GM21360 (cell line): ENCODE results near the gene C2CD2.
"Not testable (repeated sequence)": the region's sequence is repeated elsewhere in the genome, so short reads cannot be mapped to it uniquely, and the experiment has no call there.

Experiments
- ATAC-seq: cut with Tn5 transposase; IDR thresholded peaks from one replicate; pipeline ENCODE4 v1.9.1; 2021; ENCODE audit warnings: mild to moderate bottlenecking, moderate library complexity; ENCODE audit not compliant: unreplicated experiment

Gene C2CD2

DNA sequence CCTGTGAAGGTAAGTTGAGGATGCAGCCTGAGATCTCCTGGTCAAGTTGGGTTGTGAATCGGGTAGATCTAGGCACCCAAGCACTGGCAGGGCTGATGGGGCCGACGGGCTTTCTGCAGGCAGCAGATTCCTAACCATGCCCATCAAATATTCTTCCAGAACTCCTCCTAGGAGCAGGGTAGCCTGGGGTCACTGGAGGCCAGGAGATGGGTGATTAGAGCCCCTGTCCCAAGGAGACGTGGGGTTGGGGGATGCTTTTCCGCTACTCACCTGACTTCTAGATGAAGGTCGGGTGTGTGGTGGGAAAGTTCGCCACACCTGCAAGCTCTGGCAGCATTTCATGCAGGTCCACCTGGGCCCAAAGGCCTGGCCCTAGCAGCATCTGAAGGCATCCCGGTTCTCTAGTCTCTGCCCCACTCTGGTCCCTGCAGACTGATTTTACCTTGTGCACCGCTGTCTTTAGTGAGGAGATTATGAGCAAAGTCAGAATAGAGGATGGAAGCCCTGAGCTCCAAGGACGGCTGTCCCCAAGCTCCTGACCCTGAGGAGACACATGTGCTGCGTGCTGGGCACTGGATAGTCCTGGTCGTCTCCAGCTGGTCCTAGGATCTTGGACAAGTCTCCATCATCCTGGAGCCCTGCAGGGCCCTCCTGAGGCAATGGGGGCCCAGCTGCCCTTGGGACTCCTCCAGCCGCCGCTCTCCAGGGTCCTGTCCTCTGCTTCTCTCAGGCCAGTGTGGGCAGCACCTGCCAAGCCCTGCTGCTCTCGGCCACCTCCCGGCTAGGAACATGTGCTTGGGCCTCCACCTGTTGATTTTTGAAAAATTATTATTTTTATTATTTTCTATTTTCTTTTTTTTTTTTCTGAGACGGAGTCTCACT is 21.8 kb upstream of the C2CD2 start:
- no peak for ATAC-seq

GRCh38 chr21:41974752-41975053 is 20.9 kb upstream of the C2CD2 start:
- no peak for ATAC-seq

DNA sequence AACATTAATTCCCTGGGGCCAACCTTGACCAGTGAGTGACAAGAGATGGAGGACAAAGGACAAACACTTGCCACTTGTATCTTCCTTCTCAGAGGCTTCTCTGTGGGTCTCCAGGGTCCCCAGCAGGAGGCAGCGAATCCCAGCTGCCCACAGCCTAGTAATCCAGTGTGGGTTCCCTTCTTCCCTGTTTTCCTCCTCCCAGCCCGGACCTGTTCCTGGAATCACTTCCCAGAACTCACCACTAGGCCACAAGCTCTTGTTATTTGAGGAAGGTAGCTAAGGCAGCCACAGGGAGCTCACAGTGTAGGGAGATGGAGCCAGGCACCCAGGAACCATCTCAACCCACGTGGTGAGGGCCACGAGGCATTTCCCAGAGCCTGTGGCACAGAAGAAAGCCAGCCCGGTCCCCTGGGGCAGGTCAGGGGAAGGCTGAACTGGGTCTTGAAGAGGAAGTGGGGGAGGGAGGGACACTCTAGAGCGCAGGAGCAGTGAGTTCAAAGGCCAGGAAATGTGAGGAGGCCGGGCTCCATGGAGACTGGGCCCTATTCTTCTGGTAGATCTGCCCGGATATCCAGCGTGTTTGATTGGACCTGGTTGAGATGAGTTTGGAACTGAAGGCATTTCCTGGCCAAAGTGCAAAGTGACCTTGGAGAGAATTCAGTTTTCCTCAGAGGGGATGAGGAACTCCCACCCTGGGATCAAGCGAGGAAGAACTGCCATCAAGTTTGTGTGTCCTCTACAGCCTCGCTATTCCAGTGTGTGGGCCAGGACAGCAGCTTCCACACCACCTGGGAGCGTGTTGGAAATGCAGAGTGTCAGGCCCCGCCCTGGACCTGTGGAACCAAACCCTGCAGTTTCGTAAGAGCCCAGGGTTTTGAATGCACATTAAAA is 20.3 kb upstream of the C2CD2 start:
- ATAC-seq: no peak

DNA sequence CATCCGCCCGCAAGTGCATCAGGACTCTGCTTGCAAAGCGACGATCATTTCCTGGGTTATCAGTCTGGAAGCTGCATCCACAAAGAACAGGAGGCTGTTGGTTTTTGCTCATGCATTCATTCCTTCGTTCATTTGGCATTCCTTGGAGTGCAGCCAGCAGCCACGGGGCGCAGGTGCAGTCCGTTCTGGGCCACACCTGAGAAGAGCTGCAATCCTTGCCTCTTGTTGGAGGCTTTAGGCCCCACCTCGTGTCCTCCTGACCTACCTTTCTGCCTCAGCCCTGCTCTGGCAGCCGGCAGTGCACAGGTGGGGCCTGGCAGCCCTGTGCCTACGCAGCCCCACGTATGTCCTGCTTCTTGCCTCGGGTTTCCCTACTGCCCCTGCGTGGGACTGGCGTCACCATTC is 19.6 kb upstream of the C2CD2 start:
- ATAC-seq: no peak

DNA sequence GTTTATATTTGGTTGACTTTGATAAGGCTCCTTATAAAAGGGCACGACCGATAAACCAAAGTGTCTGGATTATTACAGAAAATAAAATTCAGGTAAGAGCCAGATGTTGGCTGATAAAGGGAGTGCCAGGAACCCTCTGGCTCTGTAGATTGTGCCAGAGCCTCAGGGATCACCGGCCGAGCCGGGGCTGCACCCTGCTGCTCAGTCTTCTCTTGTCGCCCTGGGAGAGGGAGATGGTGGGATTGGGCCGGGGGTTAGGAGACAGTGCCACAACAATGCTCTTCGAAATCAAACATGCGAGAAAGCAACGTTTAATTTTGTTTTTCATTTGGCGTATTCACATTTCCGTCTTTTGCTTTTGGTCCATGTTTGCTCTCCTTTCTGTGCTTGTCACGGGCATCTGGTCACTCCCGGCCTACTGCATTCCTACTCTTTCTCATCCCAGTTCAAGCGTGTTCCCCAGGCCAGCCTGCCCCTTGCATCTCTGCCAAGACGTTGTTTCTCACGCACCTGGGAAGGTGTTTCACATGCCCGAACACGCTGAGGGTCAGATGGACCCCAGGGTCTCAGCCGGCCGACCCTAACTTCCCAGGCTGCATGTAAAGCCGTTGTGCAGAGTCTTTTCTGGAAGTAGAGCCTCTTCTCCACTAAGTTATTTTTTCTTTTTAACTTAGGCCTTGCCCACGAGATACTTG is 18.8 kb upstream of the C2CD2 start:
- ATAC-seq: no peak

DNA sequence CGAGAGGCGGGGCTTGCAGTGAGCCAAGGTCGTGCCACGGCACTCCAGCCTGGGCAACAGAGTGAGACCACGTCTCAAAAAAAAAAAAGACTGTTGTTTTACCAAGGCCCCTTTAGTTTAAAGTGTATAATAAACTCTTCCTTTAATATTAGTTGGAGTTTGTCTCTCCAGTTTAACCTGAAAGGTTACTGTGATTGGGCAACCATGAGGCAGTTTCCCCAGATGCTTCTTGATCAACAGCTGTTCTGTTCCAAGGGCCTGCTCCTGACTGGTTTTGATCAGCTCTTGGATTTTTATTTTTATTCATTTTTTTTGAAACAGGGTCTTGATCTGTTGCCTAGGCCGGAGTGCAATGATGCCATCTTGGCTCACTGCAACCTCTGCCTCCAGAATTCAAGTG is 18.1 kb upstream of the C2CD2 start:
- no peak for ATAC-seq

DNA sequence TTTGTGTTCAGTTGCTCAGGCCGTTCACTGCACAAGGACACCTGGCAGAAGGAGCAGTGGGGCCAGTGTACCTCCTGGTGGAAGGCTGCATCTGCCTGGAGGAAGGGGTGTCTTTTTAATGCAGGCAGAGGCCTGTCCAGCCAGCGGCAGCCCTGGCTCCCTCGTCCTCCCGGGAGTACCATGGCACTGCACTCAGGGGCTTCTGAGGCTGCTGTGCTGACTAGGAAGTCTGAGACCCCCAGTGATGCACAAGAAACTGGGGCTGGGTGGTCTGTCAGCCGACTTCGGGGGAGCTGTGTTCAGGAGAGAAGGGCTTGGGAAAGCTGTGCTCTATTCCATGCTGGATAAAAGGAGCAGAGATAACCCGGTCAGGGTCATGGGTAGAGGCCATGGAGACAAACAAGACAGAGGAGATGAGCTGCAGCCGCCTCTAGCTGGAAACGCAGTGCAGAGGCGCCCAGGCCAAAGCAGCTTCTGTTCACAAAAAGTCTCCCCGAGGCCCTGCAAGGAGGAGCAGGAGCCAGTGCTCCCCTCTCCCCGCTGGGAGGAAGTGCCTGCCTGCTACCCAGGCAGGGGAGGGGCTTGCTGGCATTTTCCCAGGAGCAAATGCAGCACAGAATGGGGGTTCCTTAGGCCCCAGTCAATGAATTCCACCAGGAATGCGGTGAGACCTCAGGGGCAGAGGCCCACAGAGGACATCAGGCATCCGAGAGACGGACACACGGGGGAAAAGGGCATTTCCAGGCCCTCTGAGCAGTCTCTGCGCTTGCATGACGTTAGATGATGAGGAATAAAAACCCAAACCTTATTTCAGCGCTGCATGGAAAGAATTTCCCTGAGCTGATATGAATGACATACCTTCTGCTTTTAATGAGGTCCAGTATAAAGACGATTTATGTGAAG is 17.2 kb upstream of the C2CD2 start:
- no peak for ATAC-seq

GRCh38 chr21:41970106-41970391 is 16.2 kb upstream of the C2CD2 start:
- ATAC-seq: no peak

DNA sequence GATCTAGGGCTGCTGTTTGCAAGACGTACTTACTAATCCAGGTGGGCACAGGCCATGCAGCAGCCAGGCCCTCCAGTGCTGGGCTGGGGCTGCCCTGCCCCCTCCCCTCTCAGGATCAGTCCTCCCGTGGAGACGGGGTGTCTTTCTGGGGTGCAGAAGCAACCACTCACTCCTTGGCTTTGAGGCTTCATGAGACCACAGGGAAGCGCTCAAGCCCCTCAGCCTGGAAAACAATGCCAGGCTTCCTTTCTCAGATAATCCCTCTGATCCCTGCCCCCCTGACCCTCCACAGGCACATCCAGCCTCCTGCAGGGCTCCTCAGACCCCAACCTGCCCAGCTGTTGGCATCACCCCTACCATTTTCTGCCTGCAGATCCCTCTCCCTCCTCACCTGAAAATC is 13.9 kb upstream of the C2CD2 start:
- ATAC-seq: no peak

- ATAC-seq: no peak
Observed at GRCh38 chr21:41966872-41967621, 13.2 kb upstream of the C2CD2 start.

- ATAC-seq: no peak
Observed at GRCh38 chr21:41966041-41966833, 12.4 kb upstream of the C2CD2 start.

DNA sequence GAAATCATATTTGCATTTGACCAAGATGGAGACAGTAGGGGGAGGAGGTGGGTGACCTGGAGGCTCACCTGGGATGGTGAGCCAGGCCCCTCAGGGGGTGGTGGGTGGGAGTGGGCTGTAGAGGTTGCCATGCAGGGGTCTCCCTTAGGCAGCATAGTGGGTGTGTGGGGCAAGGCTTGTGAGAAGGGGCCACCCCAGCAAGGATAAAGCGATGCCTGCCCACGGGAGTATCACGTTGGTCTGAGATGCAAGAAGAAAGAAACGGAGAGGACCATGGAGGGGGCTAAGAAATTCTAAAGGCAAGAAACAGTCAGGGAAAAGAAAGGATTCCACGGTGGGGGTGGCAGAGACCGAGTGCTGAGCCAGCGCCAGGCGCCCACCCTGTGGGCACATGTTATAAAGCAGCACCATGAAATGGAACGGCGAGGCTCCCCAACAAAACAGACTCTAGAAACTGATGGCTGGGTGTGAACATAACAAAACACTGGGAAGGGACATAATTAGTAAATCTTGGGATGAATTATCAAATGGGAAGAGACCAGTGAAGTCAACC is 11.7 kb upstream of the C2CD2 start:
- ATAC-seq: no peak

- no peak for ATAC-seq
Observed at GRCh38 chr21:41965045-41965444, 11.2 kb upstream of the C2CD2 start.

GRCh38 chr21:41964171-41964570 is 10.4 kb upstream of the C2CD2 start:
- no peak for ATAC-seq

DNA sequence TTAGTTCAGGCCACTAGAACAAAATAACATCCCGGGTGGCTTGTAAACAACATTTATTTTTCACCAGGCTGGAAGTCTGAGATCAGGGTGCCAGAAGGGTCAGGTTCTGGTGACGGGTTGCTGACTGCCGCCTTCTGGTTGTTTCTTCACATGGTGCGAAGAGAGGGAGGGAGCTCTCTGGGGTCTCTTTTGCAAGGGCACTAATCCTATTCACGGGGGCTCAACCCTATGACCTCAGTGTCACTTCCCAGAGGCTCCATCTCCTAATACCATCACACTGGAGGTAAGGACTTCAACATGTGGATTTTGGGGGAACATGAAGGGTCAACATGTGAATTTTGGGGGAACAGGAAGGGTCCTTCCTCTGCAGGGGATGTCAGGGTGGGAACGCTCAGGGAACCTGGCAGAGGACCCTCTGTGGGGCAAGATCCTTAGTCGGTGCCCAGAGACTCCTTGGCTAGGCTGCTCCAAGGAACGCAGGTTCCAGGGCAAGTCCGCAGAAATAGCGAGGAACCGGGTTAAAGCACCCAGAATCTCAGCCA is 8.7 kb upstream of the C2CD2 start:
- no peak for ATAC-seq

GRCh38 chr21:41961753-41962152 is 7.9 kb upstream of the C2CD2 start:
- ATAC-seq: no peak

DNA sequence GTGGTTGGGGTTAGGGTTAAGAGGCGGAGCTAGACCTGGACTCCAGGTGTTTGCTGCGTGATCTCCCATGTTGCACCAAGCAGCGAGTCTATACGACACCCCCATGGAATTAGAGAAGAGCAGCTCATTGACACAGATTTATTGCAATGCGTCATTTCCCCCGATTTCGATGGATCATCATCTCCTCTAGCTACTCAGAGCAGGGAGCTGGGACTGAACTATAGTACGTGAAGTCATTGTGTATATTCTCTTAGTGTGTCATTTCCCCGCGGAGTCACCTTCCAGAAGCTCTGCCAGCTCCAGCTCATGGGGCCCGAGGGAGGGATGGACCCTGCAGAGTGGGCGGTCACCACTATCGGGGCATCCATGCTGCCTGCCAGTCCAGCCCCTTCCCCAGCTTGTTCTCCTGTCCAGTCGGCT is 7.5 kb upstream of the C2CD2 start:
- no peak for ATAC-seq

- ATAC-seq: no peak
Observed at GRCh38 chr21:41960386-41960785, 6.6 kb upstream of the C2CD2 start.

DNA sequence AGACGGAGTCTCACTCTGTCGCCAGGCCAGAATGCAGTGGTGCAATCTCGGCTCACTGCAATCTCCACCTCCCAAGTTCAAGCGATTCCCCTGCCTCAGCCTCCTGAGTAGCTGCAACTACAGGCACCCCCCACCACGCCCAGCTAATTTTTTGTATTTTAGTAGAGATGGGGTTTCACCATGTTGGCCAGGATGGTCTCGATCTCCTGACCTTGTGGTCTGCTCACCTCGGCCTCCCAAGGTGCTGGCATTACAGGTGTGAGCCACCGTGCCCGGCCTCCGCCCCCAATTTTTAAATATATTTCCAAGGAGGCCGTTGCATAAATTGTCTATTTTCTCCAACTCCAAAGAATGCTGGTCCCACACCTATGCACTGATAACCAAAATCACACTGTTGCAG is 5.9 kb upstream of the C2CD2 start:
- not testable (repeated sequence) for ATAC-seq
